Uterus (tissue), 4 donors: ENCODE results near the gene AUNIP. TPM values are rescaled to one million over a fixed set of nuclear protein-coding genes. Genes with fewer than 3 reads are reported as not detected.

Source experiments
- DNase-seq, 2 donors: peaks; one replicate each; pipeline ENCODE4 v3.0.0-alpha.2; 2019 to 2020
- H3K27ac ChIP-seq, 2 donors: fragments of 200-600 bp; sonication (generic); 1 replicate in 1 of 2; 2 replicates in 1 of 2; pipeline ENCODE4 v1.5.1; 2016 to 2018
- H3K27me3 ChIP-seq, 2 donors: fragments of 200-600 bp; sonication (generic); one replicate each; pipeline ENCODE4 v1.5.1; 2018 to 2019; ENCODE audit warnings: control low read depth in 1 of 2
- H3K36me3 ChIP-seq, 2 donors: fragments of 200-600 bp; sonication (generic); one replicate each; pipeline ENCODE4 v1.5.1; 2019; ENCODE audit warnings: control low read depth in 1 of 2
- H3K4me1 ChIP-seq, 2 donors: fragments of 200-600 bp; sonication (generic); one replicate each; pipeline ENCODE4 v1.5.1; 2018 to 2019; ENCODE audit warnings: control low read depth in 1 of 2
- H3K4me3 ChIP-seq, 2 donors: fragments of 200-600 bp; sonication (generic); 1 replicate in 1 of 2; 2 replicates in 1 of 2; pipeline ENCODE4 v1.5.1; 2018 to 2019; ENCODE audit warnings: mild to moderate bottlenecking in 1 of 2
- H3K9me3 ChIP-seq, 2 donors: fragments of 200-600 bp; sonication (generic); one replicate each; pipeline ENCODE4 v1.5.1; 2019; ENCODE audit warnings: control low read depth in 1 of 2
- CTCF ChIP-seq, 4 experiments: fragments of 200-600 bp in 2 of 4; fragments of 450-650 bp in 2 of 4; sonication (generic) in 2 of 4; IDR thresholded peaks; one replicate each; pipeline ENCODE4 v1.5.1; 2016 to 2019; ENCODE audit warnings: antibody characterized with exemption in 4 of 4, mild to moderate bottlenecking in 2 of 4, moderate library complexity in 1 of 4
- POLR2A ChIP-seq, 2 donors: fragments of 450-650 bp; IDR thresholded peaks; one replicate each; pipeline ENCODE4 v1.6.1; 2016; ENCODE audit warnings: antibody characterized with exemption in 2 of 2, mild to moderate bottlenecking in 1 of 2, moderate library complexity in 1 of 2
- intact Hi-C: fragments of 100-400 bp; cut with DNase I; formaldehyde crosslinking; loops from one replicate; pipeline ENCODE4 v1.15.1; 2023; ENCODE audit warnings: low total_unique reads
- total RNA-seq, 4 donors: library from RNA; depleted of rRNA in 3 of 4; stranded (reverse); fragments of >200 nt in 3 of 4; gene quantifications; one replicate each; pipeline versions ENCODE4 v1.1.0 to v1.2.4, GENCODE V29; 2014 to 2023
- donor health status: DM: yes; HTN: yes; CAD: no.

Gene AUNIP
- total RNA-seq, 4 donors from 2014 or later = 1.1 TPM; not detected in 3

- no peaks in the 10 kb centered on the region for H3K27me3 ChIP-seq
- intact Hi-C loops = no loop called here
- peaks cover 0 to 5% of the 10 kb centered on the region in 2 donors for H3K4me1 ChIP-seq
- peak; percentile 55 to 66 for DNase-seq
- H3K4me3 ChIP-seq = no peak overlapping the region
- H3K27ac ChIP-seq = peak overlapping the region; percentile 53 to 66
- H3K9me3 ChIP-seq = no peaks in the 10 kb centered on the region
- TF ChIP-seq POLR2A (IDR thresholded peaks at IDR 0.05) (no peak), CTCF (IDR thresholded peaks at IDR 0.05) (no peak)
- no peaks in the 10 kb centered on the region for H3K36me3 ChIP-seq
Measured at GRCh38 chr1:25806418-25806817, 52.8 kb downstream of the AUNIP start.

GRCh38 chr1:25805863-25806225 is 53.4 kb downstream of the AUNIP start:
- Histone ChIP-seq H3K4me3 (no peak overlapping the region), H3K4me1 (peaks cover 0 to 5% of the 10 kb centered on the region in 2 donors), H3K27me3 (no peaks in the 10 kb centered on the region), H3K9me3 (no peaks in the 10 kb centered on the region), H3K27ac (peak overlapping the region; percentile 53 to 66), H3K36me3 (no peaks in the 10 kb centered on the region)
- intact Hi-C loops = no loop called here
- TF ChIP-seq CTCF (IDR thresholded peaks at IDR 0.05) = no peak
- no peak for TF ChIP-seq POLR2A (IDR thresholded peaks at IDR 0.05)
- DNase-seq = no peak

GRCh38 chr1:25804964-25805862 is 54.0 kb downstream of the AUNIP start:
- no peak for TF ChIP-seq POLR2A (IDR thresholded peaks at IDR 0.05)
- TF ChIP-seq CTCF (IDR thresholded peaks at IDR 0.05) = no peak
- no peaks in the 10 kb centered on the region for H3K36me3 ChIP-seq
- DNase-seq = no peak
- H3K4me3 ChIP-seq = no peak overlapping the region
- peaks cover 0 to 5% of the 10 kb centered on the region in 2 donors for H3K4me1 ChIP-seq
- no peaks in the 10 kb centered on the region for H3K9me3 ChIP-seq
- peak overlapping the region; percentile 53 to 66 for H3K27ac ChIP-seq
- intact Hi-C loops = no loop called here
- H3K27me3 ChIP-seq = no peaks in the 10 kb centered on the region

- H3K27me3 ChIP-seq = no peaks in the 10 kb centered on the region
- H3K4me3 ChIP-seq = no peak overlapping the region
- intact Hi-C loops = no loop called here
- peaks cover 0 to 5% of the 10 kb centered on the region in 2 donors for H3K4me1 ChIP-seq
- no peaks in the 10 kb centered on the region for H3K36me3 ChIP-seq
- H3K9me3 ChIP-seq = no peaks in the 10 kb centered on the region
- no peak for DNase-seq
- peak overlapping the region; percentile 53 to 66 for H3K27ac ChIP-seq
- TF ChIP-seq POLR2A (IDR thresholded peaks at IDR 0.05) = no peak
- no peak for TF ChIP-seq CTCF (IDR thresholded peaks at IDR 0.05)
Measured at GRCh38 chr1:25804244-25804963, 54.9 kb downstream of the AUNIP start.

GRCh38 chr1:25803368-25803767 is 55.9 kb downstream of the AUNIP start:
- Histone ChIP-seq H3K4me1 (peaks cover 0 to 5% of the 10 kb centered on the region in 2 donors), H3K9me3 (no peaks in the 10 kb centered on the region), H3K27me3 (no peaks in the 10 kb centered on the region), H3K4me3 (no peak overlapping the region), H3K36me3 (no peaks in the 10 kb centered on the region), H3K27ac (peak overlapping the region in 1 of 2 donors; percentile 53)
- TF ChIP-seq CTCF (IDR thresholded peaks at IDR 0.05) = no peak
- TF ChIP-seq POLR2A (IDR thresholded peaks at IDR 0.05) = no peak
- intact Hi-C loops = no loop called here
- no peak for DNase-seq
